Hepatocyte (in vitro differentiated cells): Measurements from ENCODE around the gene NRSN2.

Source experiments
- EZH2 ChIP-seq: fragments of 200-600 bp; sonication (generic); IDR thresholded peaks from 2 replicates; pipeline ENCODE4 v1.6.1; 2016; ENCODE audit warnings: antibody characterized with exemption, mild to moderate bottlenecking, borderline replicate concordance
- TF ChIP-seq, protein P1 (sequence below): fragments of 200-600 bp; sonication (generic); IDR thresholded peaks from 2 replicates; pipeline ENCODE4 v1.5.1; 2016; ENCODE audit warnings: antibody characterized with exemption, mild to moderate bottlenecking; ENCODE audit not compliant: poor library complexity

DNA sequence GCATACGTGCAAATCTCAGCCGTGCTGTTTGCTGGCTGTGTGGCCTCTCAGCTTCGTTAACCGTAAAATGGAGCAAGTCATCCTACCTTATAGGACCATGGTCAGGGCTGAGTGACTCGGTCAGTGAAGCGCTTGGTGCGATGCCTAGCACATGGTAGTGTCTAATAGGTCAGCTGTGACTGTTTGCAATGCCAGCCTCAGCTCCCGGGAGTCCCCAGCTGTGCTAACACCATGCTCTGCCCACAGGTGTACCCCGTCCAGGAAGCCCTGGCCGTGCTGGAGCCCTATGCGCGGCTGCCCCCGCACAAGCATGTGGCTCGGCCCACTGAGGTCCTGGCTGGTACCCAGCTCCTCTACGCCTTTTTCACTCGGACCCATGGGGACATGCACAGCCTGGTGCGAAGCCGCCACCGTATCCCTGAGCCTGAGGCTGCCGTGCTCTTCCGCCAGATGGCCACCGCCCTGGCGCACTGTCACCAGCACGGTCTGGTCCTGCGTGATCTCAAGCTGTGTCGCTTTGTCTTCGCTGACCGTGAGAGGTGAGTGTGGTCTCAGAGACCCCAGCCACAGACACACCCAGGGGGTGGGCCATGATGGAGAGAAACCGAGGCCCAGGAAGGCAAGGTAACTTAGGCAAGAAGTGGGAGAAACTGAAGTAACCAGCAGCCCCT lies 44.3 kb downstream of the NRSN2 start:
- TF ChIP-seq, protein P1, sequence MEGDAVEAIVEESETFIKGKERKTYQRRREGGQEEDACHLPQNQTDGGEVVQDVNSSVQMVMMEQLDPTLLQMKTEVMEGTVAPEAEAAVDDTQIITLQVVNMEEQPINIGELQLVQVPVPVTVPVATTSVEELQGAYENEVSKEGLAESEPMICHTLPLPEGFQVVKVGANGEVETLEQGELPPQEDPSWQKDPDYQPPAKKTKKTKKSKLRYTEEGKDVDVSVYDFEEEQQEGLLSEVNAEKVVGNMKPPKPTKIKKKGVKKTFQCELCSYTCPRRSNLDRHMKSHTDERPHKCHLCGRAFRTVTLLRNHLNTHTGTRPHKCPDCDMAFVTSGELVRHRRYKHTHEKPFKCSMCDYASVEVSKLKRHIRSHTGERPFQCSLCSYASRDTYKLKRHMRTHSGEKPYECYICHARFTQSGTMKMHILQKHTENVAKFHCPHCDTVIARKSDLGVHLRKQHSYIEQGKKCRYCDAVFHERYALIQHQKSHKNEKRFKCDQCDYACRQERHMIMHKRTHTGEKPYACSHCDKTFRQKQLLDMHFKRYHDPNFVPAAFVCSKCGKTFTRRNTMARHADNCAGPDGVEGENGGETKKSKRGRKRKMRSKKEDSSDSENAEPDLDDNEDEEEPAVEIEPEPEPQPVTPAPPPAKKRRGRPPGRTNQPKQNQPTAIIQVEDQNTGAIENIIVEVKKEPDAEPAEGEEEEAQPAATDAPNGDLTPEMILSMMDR: no peak
- TF ChIP-seq EZH2: no peak
